HG03196 (cell line): Measurements from ENCODE around the gene TXNL1.
"Not testable (repeated sequence)": the region's sequence is repeated elsewhere in the genome, so short reads cannot be mapped to it uniquely, and the experiment has no call there.

Experiments
- ATAC-seq: cut with Tn5 transposase; IDR thresholded peaks from one replicate; pipeline ENCODE4 v1.9.1; 2021; ENCODE audit not compliant: unreplicated experiment

TXNL1 gene

DNA sequence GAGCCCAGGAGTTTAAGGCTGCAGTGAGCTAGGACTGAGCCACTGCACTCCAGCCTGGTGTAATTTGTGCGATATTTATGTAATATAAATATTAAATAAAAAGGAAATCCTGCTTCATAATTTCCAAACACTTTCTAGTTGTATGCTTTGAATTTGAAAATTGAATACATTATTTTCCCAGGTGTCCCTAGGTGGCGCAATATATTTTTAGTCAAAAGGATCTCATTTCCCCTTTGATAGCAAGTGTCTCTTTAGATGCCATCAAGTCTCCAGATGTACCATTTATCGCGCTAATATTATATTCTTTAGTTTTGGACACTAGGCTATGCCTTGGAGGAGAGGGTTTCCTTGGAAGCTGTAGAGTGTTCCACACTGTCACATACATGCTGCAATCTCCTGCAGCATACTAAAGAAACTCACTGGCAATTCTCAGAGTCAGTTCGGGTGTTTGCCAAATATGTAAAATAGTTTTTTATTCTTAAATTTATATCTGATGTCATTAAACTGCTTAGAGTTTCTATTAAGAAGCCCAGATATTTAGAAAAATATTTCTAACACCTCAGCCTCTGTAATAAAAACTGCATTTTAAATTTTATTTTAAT, 7.1 kb upstream of the TXNL1 start:
- no peak for ATAC-seq

DNA sequence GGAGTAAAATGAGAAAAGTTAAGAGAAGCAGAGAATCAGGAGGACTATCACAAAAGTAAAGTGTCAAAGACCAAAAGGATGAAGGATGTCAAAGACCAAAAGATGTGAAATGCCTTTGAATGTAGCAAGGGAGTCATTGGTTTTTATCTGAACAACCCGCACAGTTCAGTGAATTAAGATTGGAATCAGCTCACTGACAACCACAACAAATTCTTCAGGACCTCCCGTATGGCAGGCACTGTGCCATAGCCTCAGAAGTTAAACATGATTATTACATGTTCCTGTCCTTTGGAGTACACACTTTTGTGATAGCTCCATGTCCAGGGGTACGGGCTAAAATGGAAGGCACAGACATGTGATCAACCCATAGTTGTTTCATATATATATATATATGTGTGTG, 5.0 kb upstream of the TXNL1 start:
- ATAC-seq: no peak

DNA sequence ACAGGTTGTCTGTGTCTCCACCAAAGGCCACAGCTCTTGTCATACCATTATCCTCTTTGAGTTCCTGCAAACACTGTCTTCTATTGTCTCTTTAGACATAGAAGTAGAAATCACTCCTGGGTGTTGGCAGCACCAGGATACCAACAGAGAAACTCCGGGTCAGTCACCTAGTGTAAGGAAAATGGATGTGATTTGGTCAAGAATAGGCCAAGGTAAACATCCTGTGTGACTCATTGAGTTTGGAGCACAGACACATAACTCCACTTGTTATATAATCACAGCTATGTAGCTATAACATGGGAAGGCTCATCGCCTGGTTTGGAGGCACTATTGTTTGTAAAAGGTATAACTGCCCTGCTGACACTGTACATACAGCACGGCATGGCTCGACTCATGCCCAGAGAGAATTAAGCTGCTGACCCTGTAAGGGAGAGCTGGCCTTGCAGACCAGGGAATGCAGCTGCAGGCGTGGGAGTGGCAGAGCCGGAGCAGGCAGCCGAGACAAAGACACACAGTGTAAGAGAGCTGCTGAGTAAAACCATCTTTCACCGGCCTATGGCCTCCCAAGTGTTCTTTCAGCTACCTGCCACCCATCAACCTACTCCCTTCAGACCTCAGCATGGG, 3.4 kb upstream of the TXNL1 start:
- no peak for ATAC-seq

- no peak for ATAC-seq
Measured at GRCh38 chr18:56639571-56639970, 1.2 kb upstream of the TXNL1 start.

DNA sequence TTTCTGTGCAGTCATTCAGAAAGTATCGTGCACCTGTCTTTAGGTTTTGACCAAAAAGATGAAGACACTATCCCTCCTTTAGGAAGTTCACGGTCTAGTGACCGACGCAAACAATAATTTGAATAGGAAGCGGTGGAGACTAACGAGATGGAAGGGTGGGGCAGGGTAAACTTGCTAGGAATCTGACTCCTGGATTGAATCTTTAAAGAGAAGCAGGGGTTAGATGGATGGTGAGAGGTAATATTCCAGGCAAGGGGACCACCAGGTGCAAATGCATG, 651 bp upstream of the TXNL1 start:
- no peak for ATAC-seq

GRCh38 chr18:56637711-56638231, 621 bp downstream of the TXNL1 start:
- peak; percentile 11 for ATAC-seq

GRCh38 chr18:56637176-56637575, 1.2 kb downstream of the TXNL1 start:
- ATAC-seq: no peak

DNA sequence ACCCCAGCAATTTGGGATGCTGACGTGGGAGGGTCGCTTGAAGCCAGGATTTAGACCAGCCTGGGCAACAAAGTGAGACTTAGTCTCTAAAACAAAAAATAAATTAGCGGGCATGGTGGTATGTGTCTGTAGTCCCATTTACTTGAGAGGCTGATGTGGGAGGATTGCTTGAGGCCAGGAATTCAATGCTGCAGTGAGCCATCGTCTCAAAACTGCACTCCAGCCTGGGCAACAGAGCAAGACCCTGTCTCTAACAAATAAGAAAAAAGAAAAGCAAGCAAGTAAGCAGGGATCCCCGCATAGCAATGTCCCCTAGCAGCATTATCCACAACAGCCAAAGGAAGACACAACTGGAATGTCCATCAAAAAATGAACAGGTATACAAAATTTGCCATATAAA, 3.4 kb downstream of the TXNL1 start:
- no peak for ATAC-seq

GRCh38 chr18:56632070-56633022, 6.0 kb downstream of the TXNL1 start:
- ATAC-seq: no peak

DNA sequence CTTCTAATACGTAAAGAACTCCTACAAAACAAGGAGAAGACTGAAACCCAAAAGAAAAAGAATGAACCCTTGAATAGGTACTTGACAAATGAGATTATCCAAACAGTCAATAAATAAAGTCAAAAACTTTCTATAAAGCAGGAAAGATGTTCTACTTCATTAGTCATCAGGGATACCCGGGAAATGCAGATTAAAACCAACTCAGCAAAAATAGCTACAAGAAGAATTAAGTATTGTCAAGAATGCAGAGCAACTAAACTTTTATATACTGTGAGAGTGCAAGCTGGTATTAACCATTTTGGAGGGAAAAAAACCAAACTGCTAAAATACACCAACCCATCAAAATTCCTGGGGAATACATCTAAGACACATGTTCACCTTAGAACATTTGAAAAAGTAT, 10.4 kb downstream of the TXNL1 start:
- no peak for ATAC-seq

DNA sequence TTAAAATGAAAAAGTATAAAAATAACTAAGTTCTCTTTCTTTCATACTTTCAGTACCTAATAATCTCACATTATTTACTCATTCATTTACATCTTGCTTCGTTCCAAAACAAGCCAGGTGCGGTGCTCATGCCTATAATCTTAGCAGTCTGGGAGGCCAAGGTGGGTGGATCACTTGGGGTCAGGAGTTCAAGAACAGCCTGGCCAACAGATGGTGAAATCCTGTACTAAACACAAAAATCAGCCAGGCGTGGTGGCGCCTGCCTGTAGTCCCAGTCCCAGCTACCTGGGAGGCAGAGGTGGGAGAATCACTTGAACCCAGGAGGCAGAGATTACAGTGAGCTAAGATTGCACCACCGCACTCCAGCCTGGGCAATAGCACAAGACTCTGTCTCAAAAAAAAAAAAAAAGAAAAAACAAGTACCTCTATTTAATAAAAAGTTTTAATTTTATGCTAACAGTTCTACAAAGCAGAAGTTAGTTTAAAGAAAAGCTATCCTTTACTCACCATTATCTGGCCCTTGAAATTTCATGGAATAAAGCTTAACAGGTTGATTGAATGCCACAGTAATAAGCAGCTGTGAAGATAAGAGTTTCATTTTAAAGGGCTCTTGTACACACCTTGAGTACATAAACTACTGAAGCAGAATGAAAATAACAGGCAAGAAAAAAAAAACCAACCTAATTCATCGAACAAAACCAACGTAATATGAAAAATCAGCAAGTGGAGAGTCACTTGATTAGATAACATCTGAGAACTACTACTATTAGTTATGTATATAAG, 22.5 kb downstream of the TXNL1 start:
- no peak for ATAC-seq

DNA sequence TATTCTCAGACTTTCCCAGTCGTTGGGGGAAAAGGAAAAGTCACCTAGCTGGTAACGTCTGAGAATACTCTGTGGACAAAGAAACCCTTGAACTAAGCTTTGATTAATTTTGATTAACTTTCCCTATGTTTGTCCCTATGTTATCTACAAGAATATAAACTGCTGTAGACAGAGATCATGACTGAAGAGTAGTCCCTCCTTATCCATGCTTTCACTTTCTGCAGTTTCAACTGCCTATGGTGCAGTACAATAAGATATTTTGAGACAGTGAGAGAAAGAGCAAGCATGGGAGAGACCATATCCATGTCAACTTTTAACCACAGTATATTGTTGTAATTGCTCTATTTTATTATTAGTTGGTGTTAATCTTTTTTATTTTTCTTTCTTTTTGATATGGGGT, 31.8 kb downstream of the TXNL1 start:
- no peak for ATAC-seq

DNA sequence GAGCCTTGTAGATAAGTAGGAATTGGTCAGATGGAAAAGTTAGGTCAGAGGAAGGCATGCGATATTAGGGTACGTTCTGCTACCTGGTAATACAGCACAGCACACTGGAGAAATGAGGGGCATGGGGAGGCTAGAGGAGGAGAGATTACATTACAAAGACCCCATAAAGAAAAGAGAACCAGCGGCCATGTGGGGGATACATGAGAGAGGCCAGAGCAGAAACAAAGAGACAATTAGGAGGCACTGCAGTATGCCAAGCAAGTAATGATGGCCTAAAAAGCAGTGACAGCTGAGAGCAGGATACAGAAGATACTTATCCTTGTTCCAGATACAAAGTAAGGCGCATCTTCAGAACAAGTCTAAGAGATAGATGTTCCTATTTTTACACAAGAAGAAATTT, 40.0 kb downstream of the TXNL1 start:
- no peak for ATAC-seq

GRCh38 chr18:56593906-56594305, 44.5 kb downstream of the TXNL1 start:
- ATAC-seq: no peak

DNA sequence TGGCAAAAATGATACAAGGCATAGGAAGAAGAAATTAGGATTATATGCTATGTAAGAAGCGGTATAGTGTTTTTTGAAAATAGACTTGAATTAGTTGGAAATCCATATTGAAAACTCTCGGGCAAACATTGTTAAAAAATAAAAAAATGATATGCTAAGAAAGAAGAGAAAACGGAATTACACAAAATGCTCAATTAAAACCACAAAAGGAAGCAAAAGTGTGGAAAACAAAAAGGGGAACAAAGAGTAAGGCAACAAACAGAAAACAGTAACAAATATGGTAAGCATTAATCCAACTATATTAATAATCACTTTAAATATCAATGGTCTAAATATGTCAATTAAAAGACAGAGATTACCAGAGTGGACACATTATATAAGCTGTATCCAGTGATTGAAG, 58.4 kb downstream of the TXNL1 start:
- ATAC-seq: no peak

DNA sequence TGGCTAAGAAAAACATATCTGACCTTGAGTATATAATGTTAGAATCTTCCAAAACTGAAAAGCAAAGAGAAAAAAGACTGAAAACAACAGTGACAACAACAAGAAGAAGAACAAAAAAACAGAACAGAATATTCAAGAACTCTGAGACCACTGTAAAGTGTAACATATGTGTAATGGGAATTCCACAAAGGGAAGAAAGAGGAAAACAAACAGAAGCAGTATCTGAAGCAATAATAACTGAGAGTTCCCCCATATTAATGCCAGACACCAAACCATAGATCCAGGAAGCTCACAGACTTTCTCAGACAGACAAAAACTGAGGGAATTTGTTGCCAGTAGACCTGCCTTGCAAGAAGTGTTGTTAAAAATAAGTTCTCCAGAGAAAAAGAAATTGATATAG, 58.9 kb downstream of the TXNL1 start:
- no peak for ATAC-seq

GRCh38 chr18:56576826-56577573, 61.4 kb downstream of the TXNL1 start:
- no peak for ATAC-seq

DNA sequence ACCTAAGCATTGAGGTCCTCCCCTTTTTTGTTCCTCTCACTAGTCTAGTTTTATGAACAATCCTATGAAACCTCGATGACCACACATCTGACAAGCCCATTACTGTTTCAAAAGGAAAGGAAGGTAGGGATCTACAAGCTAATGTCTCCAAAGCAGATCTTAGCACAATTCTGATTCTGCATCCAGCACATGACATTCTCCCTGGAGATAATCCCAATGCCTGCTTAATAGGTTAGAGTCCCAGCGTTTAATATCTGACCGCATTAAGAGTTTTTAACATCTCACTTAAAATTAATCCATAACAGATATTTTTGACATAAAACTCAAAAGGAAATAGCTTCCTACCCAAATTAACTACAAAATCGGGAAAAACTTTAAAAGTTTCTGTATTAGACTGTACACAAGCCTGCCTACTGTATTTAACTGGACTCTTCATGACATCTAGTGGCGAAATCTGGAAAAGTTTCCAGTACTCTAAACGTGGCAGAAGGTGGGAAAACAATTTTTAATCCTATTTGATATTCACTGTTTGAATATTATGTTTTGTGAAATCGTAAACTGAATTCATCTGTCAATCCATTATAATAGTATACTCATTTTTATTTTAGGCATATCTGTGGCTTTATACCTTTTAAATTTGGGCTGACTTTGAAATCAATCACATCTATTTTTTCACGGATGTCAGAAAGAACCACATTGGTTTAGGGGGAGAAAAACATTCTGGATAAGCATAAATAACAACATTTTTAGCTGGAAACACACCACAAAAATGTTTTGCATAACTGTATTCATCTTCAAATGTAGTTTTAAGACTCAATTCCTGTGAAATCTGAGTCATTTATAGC, 62.4 kb downstream of the TXNL1 start:
- ATAC-seq: no peak

DNA sequence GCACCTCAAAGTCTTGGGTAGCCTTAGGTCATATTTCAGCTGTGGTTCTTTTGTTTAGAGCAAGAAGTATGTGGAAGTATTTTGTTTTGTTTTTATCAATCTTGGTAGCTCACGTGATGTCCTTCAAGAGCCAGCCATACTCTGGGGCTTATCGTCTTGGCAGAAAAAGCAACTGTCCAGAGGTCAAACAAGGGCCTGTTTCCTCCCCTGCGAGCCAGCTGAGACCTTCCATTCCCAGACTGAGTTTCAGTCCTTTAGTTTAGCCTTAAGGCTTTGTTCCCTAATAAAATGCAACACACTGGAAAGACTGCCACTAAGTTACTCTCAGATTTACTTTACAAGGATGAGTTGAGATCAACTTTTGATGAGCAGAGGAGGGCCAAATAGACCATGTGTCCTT, 63.5 kb downstream of the TXNL1 start:
- ATAC-seq: no peak

- ATAC-seq: not testable (repeated sequence)
Measured at GRCh38 chr18:56572267-56572666, 66.1 kb downstream of the TXNL1 start.
